Measurements from ENCODE around the gene ARF1.

Gene ARF1

GRCh38 chr1:228048659-228049298 lies 33.7 kb upstream of the ARF1 start:
- TF ChIP-seq CTCF (IDR thresholded peaks at IDR 0.05; ENCODE audit: low read depth, low read length, missing control alignments), result no peak
- DNase-seq (ENCODE audit: extremely low read depth, low read depth), result no peak
- no peak overlapping the region for H3K4me3 ChIP-seq (replicated peaks; ENCODE audit: low read depth, low read length)

GRCh38 chr1:228050571-228051231 lies 31.8 kb upstream of the ARF1 start:
- no peak for TF ChIP-seq CTCF (IDR thresholded peaks at IDR 0.05; ENCODE audit: low read depth, low read length, missing control alignments)
- no peak overlapping the region for H3K4me3 ChIP-seq (replicated peaks; ENCODE audit: low read depth, low read length)
- DNase-seq (ENCODE audit: extremely low read depth, low read depth), result no peak

GRCh38 chr1:228058172-228058948 lies 24.1 kb upstream of the ARF1 start:
- no peak overlapping the region for H3K4me3 ChIP-seq (replicated peaks; ENCODE audit: low read depth, low read length)
- no peak for TF ChIP-seq CTCF (IDR thresholded peaks at IDR 0.05; ENCODE audit: low read depth, low read length, missing control alignments)
- DNase-seq (ENCODE audit: extremely low read depth, low read depth), result no peak

GRCh38 chr1:228058949-228059633 lies 23.4 kb upstream of the ARF1 start:
- no peak for TF ChIP-seq CTCF (IDR thresholded peaks at IDR 0.05; ENCODE audit: low read depth, low read length, missing control alignments)
- no peak for DNase-seq (ENCODE audit: extremely low read depth, low read depth)
- no peak overlapping the region for H3K4me3 ChIP-seq (replicated peaks; ENCODE audit: low read depth, low read length)

GRCh38 chr1:228059634-228060457 lies 22.7 kb upstream of the ARF1 start:
- H3K4me3 ChIP-seq (replicated peaks; ENCODE audit: low read depth, low read length), result no peak overlapping the region
- no peak for TF ChIP-seq CTCF (IDR thresholded peaks at IDR 0.05; ENCODE audit: low read depth, low read length, missing control alignments)
- no peak for DNase-seq (ENCODE audit: extremely low read depth, low read depth)
